Liver (tissue), 9 donors: ENCODE measurements around the gene GNG2. TPM values are rescaled to one million over a fixed set of nuclear protein-coding genes. Genes with fewer than 3 reads are reported as not detected.

Experiments
- DNase-seq: peaks from one replicate; pipeline ENCODE4 v3.0.0-alpha.2; 2017; ENCODE audit warnings: low spot score
- H3K27ac ChIP-seq, 2 donors: one replicate each; pipeline ENCODE4 v1.7.0; 2013; ENCODE audit warnings: inconsistent platforms in 2 of 2, low read length in 2 of 2, control low read depth in 1 of 2, low read depth in 1 of 2, mild to moderate bottlenecking in 1 of 2
- H3K27me3 ChIP-seq, 4 donors: one replicate each; pipeline versions ENCODE4 v1.6.1 to v1.7.0; 2013; ENCODE audit warnings: low read length in 3 of 4, inconsistent platforms in 1 of 4, mild to moderate bottlenecking in 1 of 4, moderate library complexity in 1 of 4; ENCODE audit not compliant: control insufficient read depth in 4 of 4, insufficient read depth in 4 of 4
- H3K36me3 ChIP-seq, 4 donors: one replicate each; pipeline versions ENCODE4 v1.6.1 to v1.7.0; 2013; ENCODE audit warnings: low read length in 3 of 4, mild to moderate bottlenecking in 3 of 4, low read depth in 1 of 4, moderate library complexity in 1 of 4; ENCODE audit not compliant: control insufficient read depth in 4 of 4, insufficient read depth in 3 of 4
- H3K4me1 ChIP-seq, 4 donors: one replicate each; pipeline versions ENCODE4 v1.6.1 to v1.7.0; 2013; ENCODE audit warnings: low read length in 3 of 4, mild to moderate bottlenecking in 3 of 4, moderate library complexity in 1 of 4; ENCODE audit not compliant: control insufficient read depth in 4 of 4, insufficient read depth in 4 of 4
- H3K4me3 ChIP-seq, 3 donors: one replicate each; pipeline versions ENCODE4 v1.6.1 to v1.7.0; 2013; ENCODE audit warnings: low read length in 3 of 3, control low read depth in 1 of 3, low read depth in 1 of 3, mild to moderate bottlenecking in 1 of 3
- H3K9ac ChIP-seq, 2 donors: one replicate each; pipeline ENCODE4 v1.7.0; 2013; ENCODE audit warnings: low read length in 2 of 2, mild to moderate bottlenecking in 2 of 2, moderate library complexity in 2 of 2, control low read depth in 1 of 2, low read depth in 1 of 2
- H3K9me3 ChIP-seq, 4 donors: one replicate each; pipeline versions ENCODE4 v1.6.1 to v1.7.0; 2013; ENCODE audit warnings: low read length in 3 of 4; ENCODE audit not compliant: control insufficient read depth in 4 of 4
- ATF3 ChIP-seq: IDR thresholded peaks from 2 replicates; pipeline ENCODE4 v1.6.1; 2016; ENCODE audit warnings: antibody characterized with exemption
- CTCF ChIP-seq: fragments of 150-350 bp; IDR thresholded peaks from 2 replicates; pipeline ENCODE4 v1.5.1; 2017; ENCODE audit warnings: improper control_type of control experiment, low read depth, low read length; ENCODE audit not compliant: missing input control
- EGR1 ChIP-seq, 2 donors: IDR thresholded peaks; 2 replicates each; pipeline ENCODE4 v1.6.1; 2016 to 2018; ENCODE audit warnings: antibody characterized with exemption in 2 of 2, low read depth in 2 of 2
- FOXA1 ChIP-seq: IDR thresholded peaks from 2 replicates; pipeline ENCODE4 v1.6.1; 2016; ENCODE audit warnings: antibody characterized with exemption
- FOXA2 ChIP-seq: IDR thresholded peaks from 2 replicates; pipeline ENCODE4 v1.6.1; 2016; ENCODE audit warnings: antibody characterized with exemption
- GABPA ChIP-seq, 2 donors: IDR thresholded peaks in 1 of 2; conservative IDR thresholded peaks in 1 of 2; 2 replicates each; pipeline ENCODE4 v1.6.1; 2016; ENCODE audit warnings: antibody characterized with exemption in 2 of 2, mild to moderate bottlenecking in 1 of 2, moderate library complexity in 1 of 2
- HNF4A ChIP-seq, 2 donors: conservative IDR thresholded peaks; 2 replicates each; pipeline ENCODE4 v1.6.1; 2016; ENCODE audit warnings: antibody characterized with exemption in 2 of 2, mild to moderate bottlenecking in 2 of 2
- HNF4G ChIP-seq: IDR thresholded peaks from 2 replicates; pipeline ENCODE4 v1.6.1; 2016; ENCODE audit warnings: antibody characterized with exemption
- JUND ChIP-seq, 2 donors: IDR thresholded peaks; 2 replicates each; pipeline ENCODE4 v1.6.1; 2016; ENCODE audit warnings: antibody characterized with exemption in 2 of 2
- MAX ChIP-seq: IDR thresholded peaks from 2 replicates; pipeline ENCODE4 v1.6.1; 2016; ENCODE audit warnings: antibody characterized with exemption
- NR2F2 ChIP-seq: IDR thresholded peaks from 2 replicates; pipeline ENCODE4 v1.6.1; 2016; ENCODE audit warnings: antibody characterized with exemption
- RAD21 ChIP-seq, 2 donors: IDR thresholded peaks; 2 replicates each; pipeline ENCODE4 v1.6.1; 2016; ENCODE audit warnings: antibody characterized with exemption in 2 of 2, mild to moderate bottlenecking in 2 of 2
- REST ChIP-seq: IDR thresholded peaks from 2 replicates; pipeline ENCODE4 v1.6.1; 2016; ENCODE audit warnings: antibody characterized with exemption, mild to moderate bottlenecking
- RXRA ChIP-seq, 2 donors: IDR thresholded peaks; 2 replicates each; pipeline ENCODE4 v1.6.1; 2017 to 2018; ENCODE audit warnings: antibody characterized with exemption in 2 of 2, mild to moderate bottlenecking in 1 of 2
- SP1 ChIP-seq: IDR thresholded peaks from 2 replicates; pipeline ENCODE4 v1.6.1; 2018; ENCODE audit warnings: antibody characterized with exemption, mild to moderate bottlenecking
- TAF1 ChIP-seq: conservative IDR thresholded peaks from 2 replicates; pipeline ENCODE4 v1.6.1; 2016; ENCODE audit warnings: antibody characterized with exemption, mild to moderate bottlenecking
- YY1 ChIP-seq: IDR thresholded peaks from 2 replicates; pipeline ENCODE4 v1.6.1; 2016; ENCODE audit warnings: antibody characterized with exemption, mild to moderate bottlenecking
- ZBTB33 ChIP-seq: IDR thresholded peaks from 2 replicates; pipeline ENCODE4 v1.6.1; 2016; ENCODE audit warnings: antibody characterized with exemption
- WGBS: extraction: QIAGEN DNeasy Blood & Tissue Kit; methylation state at CpG from one replicate; pipeline ENCODE4 v1.1.7; 2013; 5-methylcytosine and 5-hydroxymethylcytosine counted together
- polyA plus RNA-seq, 2 donors: library from polyadenylated mRNA; stranded (reverse) in 1 of 2; unstranded in 1 of 2; fragments of 200-250 nt in 1 of 2; fragments of >200 nt in 1 of 2; fragmentation: Nextera tagmentation in 1 of 2; extraction: Ambion mirVana in 1 of 2; gene quantifications; one replicate each; pipeline versions ENCODE4 v1.2.1 to v1.2.3, GENCODE V29; 2013 to 2015
- total RNA-seq, 2 donors: library from RNA; depleted of rRNA; stranded (reverse); fragments of >200 nt; gene quantifications; one replicate each; pipeline ENCODE4 v1.2.3, GENCODE V29; 2014
- donor health status: healthy.
- donor health status: healthy.
- donor health status: healthy.
- donor health status: healthy.
- donor health status: healthy.

Gene GNG2
- total and polyA plus RNA-seq, 4 donors = 3.5 to 11.2 (median 4.4) TPM

- TF ChIP-seq ZBTB33 = no peak
These were observed 37.9 kb upstream of the GNG2 start (continued) for GRCh38 chr14:51822499-51822898.

- WGBS = 74% methylated on average over 6 of the region's 6 CpGs
- H3K9ac ChIP-seq = no peak overlapping the region
- no peaks in the 10 kb centered on the region for H3K9me3 ChIP-seq
- no peaks in the 10 kb centered on the region for H3K36me3 ChIP-seq
- DNase-seq = no peak
- H3K4me1 ChIP-seq = no peaks in the 10 kb centered on the region
- no peaks in the 10 kb centered on the region for H3K27me3 ChIP-seq
- no peak for TF ChIP-seq CTCF
- TF ChIP-seq NR2F2 = no peak
- no peak for TF ChIP-seq FOXA2
- no peak for TF ChIP-seq JUND (IDR thresholded peaks at IDR 0.05)
- no peak for TF ChIP-seq RXRA (IDR thresholded peaks at IDR 0.05)
- no peak overlapping the region for H3K27ac ChIP-seq
- no peak overlapping the region for H3K4me3 ChIP-seq
These were observed 36.7 kb upstream of the GNG2 start for GRCh38 chr14:51823706-51824105.

- WGBS = 84% methylated on average over 3 of the region's 3 CpGs
- no peak overlapping the region for H3K4me3 ChIP-seq
These were observed 36.2 kb upstream of the GNG2 start for GRCh38 chr14:51824191-51824590.

More at GRCh38 chr14:51824191-51824590, 36.2 kb upstream of the GNG2 start:
- TF ChIP-seq TAF1 = no peak
- no peak for TF ChIP-seq YY1
- no peak for TF ChIP-seq MAX
- no peak for TF ChIP-seq GABPA (IDR thresholded peaks at IDR 0.05 in 1 of 2, conservative IDR thresholded peaks at IDR 0.05 in 1 of 2)
- no peak for TF ChIP-seq NR2F2
- TF ChIP-seq RXRA (IDR thresholded peaks at IDR 0.05) = no peak
- no peak for TF ChIP-seq FOXA1
- TF ChIP-seq HNF4G = no peak
- no peak for TF ChIP-seq RAD21 (IDR thresholded peaks at IDR 0.05)
- no peak for TF ChIP-seq JUND (IDR thresholded peaks at IDR 0.05)
- TF ChIP-seq ZBTB33 = no peak
- TF ChIP-seq REST = no peak
- no peak for TF ChIP-seq ATF3
- TF ChIP-seq CTCF = no peak
- no peak for TF ChIP-seq HNF4A (conservative IDR thresholded peaks at IDR 0.05)
- TF ChIP-seq SP1 = no peak
- no peak for TF ChIP-seq EGR1 (IDR thresholded peaks at IDR 0.05; ENCODE audit: low read depth in 2 of 2)
- TF ChIP-seq FOXA2 = no peak
- H3K9me3 ChIP-seq = no peaks in the 10 kb centered on the region
- H3K9ac ChIP-seq = no peak overlapping the region
- H3K36me3 ChIP-seq = no peaks in the 10 kb centered on the region
- no peaks in the 10 kb centered on the region for H3K4me1 ChIP-seq
- H3K27ac ChIP-seq = no peak overlapping the region
- no peak for DNase-seq
- no peaks in the 10 kb centered on the region for H3K27me3 ChIP-seq
